Mesothelial cell of epicardium (in vitro differentiated cells): ENCODE results near the gene ARAP3. TPM values are rescaled to one million over a fixed set of nuclear protein-coding genes. Genes with fewer than 3 reads are reported as not detected.
A peak's percentile ranks its signal among the peaks of the same experiment; 100 is the strongest.

Experiments used
- DNase-seq, 2 experiments: peaks; one replicate each; pipeline ENCODE4 v3.0.0; 2021; ENCODE audit warnings: low spot score in 2 of 2; ENCODE audit not compliant: unreplicated experiment in 2 of 2
- H3K27ac Mint-ChIP-seq: 2 replicates; pipeline ENCODE4 v1.8.0; 2021; ENCODE audit warnings: mixed read lengths
- H3K27me3 Mint-ChIP-seq: 2 replicates; pipeline ENCODE4 v1.8.0; 2021; ENCODE audit warnings: low read depth, mixed read lengths
- H3K36me3 Mint-ChIP-seq: 2 replicates; pipeline ENCODE4 v1.8.0; 2021; ENCODE audit warnings: mixed read lengths
- H3K4me1 Mint-ChIP-seq: 2 replicates; pipeline ENCODE4 v1.8.0; 2021; ENCODE audit warnings: mixed read lengths
- H3K4me3 Mint-ChIP-seq: 2 replicates; pipeline ENCODE4 v1.8.0; 2021; ENCODE audit warnings: mild to moderate bottlenecking, moderate library complexity, mixed read lengths
- H3K9me3 Mint-ChIP-seq: 2 replicates; pipeline ENCODE4 v1.8.0; 2021; ENCODE audit warnings: mixed read lengths
- total RNA-seq: library from RNA; stranded (reverse); gene quantifications from 3 replicates; pipeline ENCODE4 v1.2.1, GENCODE V29; 2021
- TF ChIP-seq, protein P1 (sequence below): fragments of 200-600 bp; sonication (generic); IDR thresholded peaks from one replicate; pipeline ENCODE4 v1.5.0; 2021; ENCODE audit warnings: antibody characterized with exemption; ENCODE audit not compliant: unreplicated experiment

ARAP3 gene
- total RNA-seq, 1 donor from 2014 or later, result 50.9 TPM

GRCh38 chr5:141706121-141706520 is 24.1 kb upstream of the ARAP3 start:
- no peak overlapping the region for H3K27ac Mint-ChIP-seq
- H3K36me3 Mint-ChIP-seq, result no peaks in the 10 kb centered on the region
- no peak for DNase-seq
- peaks cover 18% of the 10 kb centered on the region for H3K4me1 Mint-ChIP-seq
- H3K9me3 Mint-ChIP-seq, result no peaks in the 10 kb centered on the region
- H3K4me3 Mint-ChIP-seq, result no peak overlapping the region
- TF ChIP-seq, protein P1, sequence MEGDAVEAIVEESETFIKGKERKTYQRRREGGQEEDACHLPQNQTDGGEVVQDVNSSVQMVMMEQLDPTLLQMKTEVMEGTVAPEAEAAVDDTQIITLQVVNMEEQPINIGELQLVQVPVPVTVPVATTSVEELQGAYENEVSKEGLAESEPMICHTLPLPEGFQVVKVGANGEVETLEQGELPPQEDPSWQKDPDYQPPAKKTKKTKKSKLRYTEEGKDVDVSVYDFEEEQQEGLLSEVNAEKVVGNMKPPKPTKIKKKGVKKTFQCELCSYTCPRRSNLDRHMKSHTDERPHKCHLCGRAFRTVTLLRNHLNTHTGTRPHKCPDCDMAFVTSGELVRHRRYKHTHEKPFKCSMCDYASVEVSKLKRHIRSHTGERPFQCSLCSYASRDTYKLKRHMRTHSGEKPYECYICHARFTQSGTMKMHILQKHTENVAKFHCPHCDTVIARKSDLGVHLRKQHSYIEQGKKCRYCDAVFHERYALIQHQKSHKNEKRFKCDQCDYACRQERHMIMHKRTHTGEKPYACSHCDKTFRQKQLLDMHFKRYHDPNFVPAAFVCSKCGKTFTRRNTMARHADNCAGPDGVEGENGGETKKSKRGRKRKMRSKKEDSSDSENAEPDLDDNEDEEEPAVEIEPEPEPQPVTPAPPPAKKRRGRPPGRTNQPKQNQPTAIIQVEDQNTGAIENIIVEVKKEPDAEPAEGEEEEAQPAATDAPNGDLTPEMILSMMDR, result no peak
- H3K27me3 Mint-ChIP-seq, result peaks cover 12% of the 10 kb centered on the region

- peaks cover 18% of the 10 kb centered on the region for H3K4me1 Mint-ChIP-seq
- H3K4me3 Mint-ChIP-seq, result no peak overlapping the region
- no peaks in the 10 kb centered on the region for H3K9me3 Mint-ChIP-seq
- TF ChIP-seq, protein P1, result no peak
- H3K27ac Mint-ChIP-seq, result no peak overlapping the region
- no peaks in the 10 kb centered on the region for H3K36me3 Mint-ChIP-seq
- no peak for DNase-seq
- H3K27me3 Mint-ChIP-seq, result peaks cover 19% of the 10 kb centered on the region
Observed at GRCh38 chr5:141705469-141705868, 23.4 kb upstream of the ARAP3 start.

- no peak for DNase-seq
Observed at GRCh38 chr5:141704782-141705297, 22.8 kb upstream of the ARAP3 start.

DNA sequence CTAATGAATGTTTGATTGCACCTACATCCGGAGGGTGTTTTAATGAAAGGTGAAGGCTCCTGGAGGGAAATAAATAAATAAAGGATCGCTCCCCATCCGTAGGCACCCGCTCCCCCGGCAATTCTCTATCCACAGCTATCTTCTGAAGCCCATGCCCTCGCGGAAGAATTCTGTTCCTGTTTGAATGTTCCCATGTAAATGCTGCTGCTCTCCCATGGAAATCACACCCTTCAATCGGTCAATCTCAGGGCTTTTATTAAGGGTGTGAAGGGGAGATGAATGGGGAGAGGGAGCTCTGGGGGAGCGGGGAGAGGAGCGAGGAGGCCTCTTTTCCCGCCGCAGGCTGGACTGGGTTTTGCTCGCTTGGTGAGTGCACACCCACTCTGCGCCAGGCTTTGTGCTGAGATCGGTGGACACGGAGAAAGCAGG is 21.1 kb upstream of the ARAP3 start:
- Mint-ChIP-seq H3K27me3 (peaks cover 41% of the 10 kb centered on the region), H3K27ac (no peak overlapping the region), H3K9me3 (no peaks in the 10 kb centered on the region), H3K4me1 (peaks cover 18% of the 10 kb centered on the region), H3K4me3 (peak overlapping the region; percentile 69), H3K36me3 (no peaks in the 10 kb centered on the region)
- no peak for DNase-seq
- TF ChIP-seq, protein P1, result no peak

More at GRCh38 chr5:141704782-141705297, 22.8 kb upstream of the ARAP3 start:
- peaks cover 25% of the 10 kb centered on the region for H3K27me3 Mint-ChIP-seq
- no peak overlapping the region for H3K4me3 Mint-ChIP-seq
- TF ChIP-seq, protein P1, result no peak
- no peak overlapping the region for H3K27ac Mint-ChIP-seq
- H3K36me3 Mint-ChIP-seq, result no peaks in the 10 kb centered on the region
- H3K4me1 Mint-ChIP-seq, result peaks cover 18% of the 10 kb centered on the region
- H3K9me3 Mint-ChIP-seq, result no peaks in the 10 kb centered on the region

DNA sequence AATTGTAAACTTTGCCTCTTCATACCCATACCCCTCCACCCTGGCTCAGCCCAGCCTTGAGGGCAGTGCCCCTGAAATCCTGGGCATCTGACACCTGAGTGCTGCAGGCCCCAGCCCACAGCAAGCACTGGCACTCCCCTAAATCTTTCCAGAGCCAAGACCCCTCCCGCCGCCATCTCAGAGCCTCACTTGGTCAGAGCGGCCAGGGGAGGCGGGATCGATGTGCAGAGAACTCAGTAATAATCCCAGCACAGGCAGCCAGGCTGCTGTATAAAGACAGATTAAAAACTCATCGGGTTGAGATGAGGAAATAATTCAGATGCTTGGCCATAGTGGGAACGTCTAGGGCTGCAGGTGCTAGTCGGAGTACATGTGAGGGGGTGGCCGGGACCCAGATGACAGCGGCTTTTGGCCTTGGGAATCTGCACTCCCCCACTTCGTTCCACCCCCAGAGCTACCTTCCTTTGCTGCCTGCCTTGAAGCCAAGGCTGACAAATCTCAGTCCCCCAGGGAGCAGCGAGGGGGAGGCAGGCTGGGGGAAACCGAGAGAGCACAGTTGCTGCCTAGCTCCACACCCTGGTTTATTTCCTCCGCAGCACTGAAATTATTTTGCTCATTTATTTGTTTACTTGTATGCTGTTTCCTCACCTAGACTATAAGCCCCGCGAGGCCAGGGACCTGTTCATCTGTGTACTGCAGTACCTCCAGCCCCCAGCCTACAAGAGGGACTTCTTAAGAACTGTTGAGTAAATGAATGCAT is 19.5 kb upstream of the ARAP3 start:
- no peak for DNase-seq
- Mint-ChIP-seq H3K4me3 (peak overlapping the region; percentile 69), H3K9me3 (no peaks in the 10 kb centered on the region), H3K27me3 (peaks cover 54% of the 10 kb centered on the region), H3K4me1 (peaks cover 18% of the 10 kb centered on the region), H3K36me3 (no peaks in the 10 kb centered on the region), H3K27ac (no peak overlapping the region)
- TF ChIP-seq, protein P1, result no peak
